HepG2 (cell line): ENCODE data around the gene PCYT2. TPM values are rescaled to one million over a fixed set of nuclear protein-coding genes. Genes with fewer than 3 reads are reported as not detected.
A peak's percentile ranks its signal among the peaks of the same experiment; 100 is the strongest.

Source experiments
- CCDC6 ChIP-seq: sonication (generic); formaldehyde crosslinking; IDR thresholded peaks from 2 replicates; pipeline ENCODE4 v1.8.1; 2022; ENCODE audit warnings: mild to moderate bottlenecking, missing genetic modification reagents, moderate library complexity
- CEBPG ChIP-seq: IDR thresholded peaks from 2 replicates; pipeline ENCODE4 v1.6.1; 2016
- HIVEP1 ChIP-seq: sonication (generic); formaldehyde crosslinking; IDR thresholded peaks from 2 replicates; pipeline ENCODE4 v1.4.0; 2020; ENCODE audit warnings: mild to moderate bottlenecking, missing genetic modification reagents
- MED1 ChIP-seq: sonication (generic); formaldehyde crosslinking; IDR thresholded peaks from 2 replicates; pipeline ENCODE4 v1.4.0; 2020; ENCODE audit warnings: missing genetic modification reagents
- NCOA2 ChIP-seq: sonication (generic); formaldehyde crosslinking; IDR thresholded peaks from 2 replicates; pipeline ENCODE4 v1.8.0; 2022; ENCODE audit warnings: inconsistent platforms
- ZFP36L1 ChIP-seq: sonication (generic); formaldehyde crosslinking; IDR thresholded peaks from 2 replicates; pipeline ENCODE4 v1.8.0; 2022; ENCODE audit warnings: mild to moderate bottlenecking, missing genetic modification reagents, moderate library complexity
- ZNF329 ChIP-seq: sonication (generic); formaldehyde crosslinking; IDR thresholded peaks from 2 replicates; pipeline ENCODE4 v1.9.0; 2021; ENCODE audit warnings: low read depth, mild to moderate bottlenecking, missing genetic modification reagents
- ZNF451 ChIP-seq: sonication (generic); formaldehyde crosslinking; IDR thresholded peaks from 2 replicates; pipeline ENCODE4 v1.5.0; 2020; ENCODE audit warnings: mild to moderate bottlenecking, missing genetic modification reagents
- ZNF563 ChIP-seq: sonication (generic); formaldehyde crosslinking; IDR thresholded peaks from 2 replicates; pipeline ENCODE4 v1.8.0; 2022; ENCODE audit warnings: mild to moderate bottlenecking, moderate library complexity, missing genetic modification reagents
- ZNF644 ChIP-seq: IDR thresholded peaks from 2 replicates; pipeline ENCODE4 v1.6.1; 2016; ENCODE audit warnings: low read depth
- polyA plus RNA-seq, 8 experiments: library from polyadenylated mRNA; depleted of rRNA in 3 of 8; stranded (reverse) in 7 of 8; unstranded in 1 of 8; fragments of >200 nt; fragmentation: Illumina TruSeq in 4 of 8; extraction: Trizol in 4 of 8; gene quantifications; 2 replicates each; pipeline versions ENCODE4 v1.2.1 to v1.2.3, GENCODE V29; 2011 to 2016; ENCODE audit warnings: low read depth in 4 of 8, missing spikeins in 1 of 8, mixed read lengths in 1 of 8; ENCODE audit not compliant: insufficient read depth in 1 of 8
- total RNA-seq, 5 experiments: library from RNA; depleted of rRNA; stranded (reverse); fragments of >200 nt; fragmentation: Illumina TruSeq; extraction: Trizol; gene quantifications; 2 replicates each; pipeline ENCODE4 v1.2.3, GENCODE V29; 2016; ENCODE audit warnings: low read depth in 1 of 5
- TF ChIP-seq, protein P1 (sequence below): IDR thresholded peaks from 2 replicates; pipeline ENCODE4 v1.6.1; 2016; ENCODE audit warnings: mild to moderate bottlenecking
- TF ChIP-seq, protein P2 (sequence below): sonication (generic); formaldehyde crosslinking; IDR thresholded peaks from 2 replicates; pipeline ENCODE4 v1.4.0; 2020; ENCODE audit warnings: missing genetic modification reagents, mild to moderate bottlenecking, borderline replicate concordance
- TF ChIP-seq, protein P3 (sequence below): sonication (generic); formaldehyde crosslinking; IDR thresholded peaks from 2 replicates; pipeline ENCODE4 v1.4.0; 2020; ENCODE audit warnings: missing genetic modification reagents
- TF ChIP-seq, protein P4 (sequence below): sonication (generic); formaldehyde crosslinking; IDR thresholded peaks from 2 replicates; pipeline ENCODE4 v1.8.0; 2022; ENCODE audit warnings: missing genetic modification reagents, mild to moderate bottlenecking, inconsistent platforms, borderline replicate concordance

The PCYT2 gene
- total and polyA plus RNA-seq, 2 of the 13 experiments (the other 11 are each of a cell fraction or from before 2014, with no cell fraction given) = 147 to 297 TPM

DNA sequence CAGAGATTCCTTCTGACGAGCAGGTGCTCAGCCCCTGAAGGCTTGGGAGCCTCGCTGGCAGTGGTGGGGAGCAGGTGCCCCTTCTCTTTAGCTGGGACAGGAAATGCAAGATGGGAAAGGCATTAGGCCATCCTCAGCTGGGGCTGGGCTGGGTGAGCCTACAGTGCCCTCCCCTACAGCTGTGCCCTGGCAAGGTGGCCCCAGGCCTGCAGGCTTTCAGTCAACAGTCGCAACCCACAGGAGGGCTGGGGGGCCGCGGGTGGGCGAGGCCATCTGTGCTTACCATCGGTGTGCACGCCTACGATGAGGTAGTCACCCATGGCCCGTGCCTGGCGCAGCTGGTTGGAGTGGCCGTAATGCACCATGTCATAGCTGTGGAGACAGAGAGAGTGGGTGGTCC is 2.0 kb downstream of the PCYT2 start (continued):
- TF ChIP-seq, protein P1, sequence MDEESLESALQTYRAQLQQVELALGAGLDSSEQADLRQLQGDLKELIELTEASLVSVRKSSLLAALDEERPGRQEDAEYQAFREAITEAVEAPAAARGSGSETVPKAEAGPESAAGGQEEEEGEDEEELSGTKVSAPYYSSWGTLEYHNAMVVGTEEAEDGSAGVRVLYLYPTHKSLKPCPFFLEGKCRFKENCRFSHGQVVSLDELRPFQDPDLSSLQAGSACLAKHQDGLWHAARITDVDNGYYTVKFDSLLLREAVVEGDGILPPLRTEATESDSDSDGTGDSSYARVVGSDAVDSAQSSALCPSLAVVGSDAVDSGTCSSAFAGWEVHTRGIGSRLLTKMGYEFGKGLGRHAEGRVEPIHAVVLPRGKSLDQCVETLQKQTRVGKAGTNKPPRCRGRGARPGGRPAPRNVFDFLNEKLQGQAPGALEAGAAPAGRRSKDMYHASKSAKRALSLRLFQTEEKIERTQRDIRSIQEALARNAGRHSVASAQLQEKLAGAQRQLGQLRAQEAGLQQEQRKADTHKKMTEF (CRISPR knock-in tag) = no peak
- no peak for TF ChIP-seq ZNF329 (CRISPR knock-in tag)
- TF ChIP-seq, protein P2, sequence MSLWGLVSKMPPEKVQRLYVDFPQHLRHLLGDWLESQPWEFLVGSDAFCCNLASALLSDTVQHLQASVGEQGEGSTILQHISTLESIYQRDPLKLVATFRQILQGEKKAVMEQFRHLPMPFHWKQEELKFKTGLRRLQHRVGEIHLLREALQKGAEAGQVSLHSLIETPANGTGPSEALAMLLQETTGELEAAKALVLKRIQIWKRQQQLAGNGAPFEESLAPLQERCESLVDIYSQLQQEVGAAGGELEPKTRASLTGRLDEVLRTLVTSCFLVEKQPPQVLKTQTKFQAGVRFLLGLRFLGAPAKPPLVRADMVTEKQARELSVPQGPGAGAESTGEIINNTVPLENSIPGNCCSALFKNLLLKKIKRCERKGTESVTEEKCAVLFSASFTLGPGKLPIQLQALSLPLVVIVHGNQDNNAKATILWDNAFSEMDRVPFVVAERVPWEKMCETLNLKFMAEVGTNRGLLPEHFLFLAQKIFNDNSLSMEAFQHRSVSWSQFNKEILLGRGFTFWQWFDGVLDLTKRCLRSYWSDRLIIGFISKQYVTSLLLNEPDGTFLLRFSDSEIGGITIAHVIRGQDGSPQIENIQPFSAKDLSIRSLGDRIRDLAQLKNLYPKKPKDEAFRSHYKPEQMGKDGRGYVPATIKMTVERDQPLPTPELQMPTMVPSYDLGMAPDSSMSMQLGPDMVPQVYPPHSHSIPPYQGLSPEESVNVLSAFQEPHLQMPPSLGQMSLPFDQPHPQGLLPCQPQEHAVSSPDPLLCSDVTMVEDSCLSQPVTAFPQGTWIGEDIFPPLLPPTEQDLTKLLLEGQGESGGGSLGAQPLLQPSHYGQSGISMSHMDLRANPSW (CRISPR knock-in tag) = no peak
- no peak for TF ChIP-seq ZNF644 (CRISPR knock-in tag)
- TF ChIP-seq, protein P3, sequence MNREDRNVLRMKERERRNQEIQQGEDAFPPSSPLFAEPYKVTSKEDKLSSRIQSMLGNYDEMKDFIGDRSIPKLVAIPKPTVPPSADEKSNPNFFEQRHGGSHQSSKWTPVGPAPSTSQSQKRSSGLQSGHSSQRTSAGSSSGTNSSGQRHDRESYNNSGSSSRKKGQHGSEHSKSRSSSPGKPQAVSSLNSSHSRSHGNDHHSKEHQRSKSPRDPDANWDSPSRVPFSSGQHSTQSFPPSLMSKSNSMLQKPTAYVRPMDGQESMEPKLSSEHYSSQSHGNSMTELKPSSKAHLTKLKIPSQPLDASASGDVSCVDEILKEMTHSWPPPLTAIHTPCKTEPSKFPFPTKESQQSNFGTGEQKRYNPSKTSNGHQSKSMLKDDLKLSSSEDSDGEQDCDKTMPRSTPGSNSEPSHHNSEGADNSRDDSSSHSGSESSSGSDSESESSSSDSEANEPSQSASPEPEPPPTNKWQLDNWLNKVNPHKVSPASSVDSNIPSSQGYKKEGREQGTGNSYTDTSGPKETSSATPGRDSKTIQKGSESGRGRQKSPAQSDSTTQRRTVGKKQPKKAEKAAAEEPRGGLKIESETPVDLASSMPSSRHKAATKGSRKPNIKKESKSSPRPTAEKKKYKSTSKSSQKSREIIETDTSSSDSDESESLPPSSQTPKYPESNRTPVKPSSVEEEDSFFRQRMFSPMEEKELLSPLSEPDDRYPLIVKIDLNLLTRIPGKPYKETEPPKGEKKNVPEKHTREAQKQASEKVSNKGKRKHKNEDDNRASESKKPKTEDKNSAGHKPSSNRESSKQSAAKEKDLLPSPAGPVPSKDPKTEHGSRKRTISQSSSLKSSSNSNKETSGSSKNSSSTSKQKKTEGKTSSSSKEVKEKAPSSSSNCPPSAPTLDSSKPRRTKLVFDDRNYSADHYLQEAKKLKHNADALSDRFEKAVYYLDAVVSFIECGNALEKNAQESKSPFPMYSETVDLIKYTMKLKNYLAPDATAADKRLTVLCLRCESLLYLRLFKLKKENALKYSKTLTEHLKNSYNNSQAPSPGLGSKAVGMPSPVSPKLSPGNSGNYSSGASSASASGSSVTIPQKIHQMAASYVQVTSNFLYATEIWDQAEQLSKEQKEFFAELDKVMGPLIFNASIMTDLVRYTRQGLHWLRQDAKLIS (CRISPR knock-in tag) = no peak
- TF ChIP-seq ZNF563 (CRISPR knock-in tag) = peak; percentile 35; the same call in 1 of the 2 replicates
- TF ChIP-seq MED1 = no peak
- no peak for TF ChIP-seq HIVEP1 (CRISPR knock-in tag)
- no peak for TF ChIP-seq NCOA2
- TF ChIP-seq CEBPG (CRISPR knock-in tag) = no peak
- TF ChIP-seq CCDC6 = no peak
- no peak for TF ChIP-seq ZFP36L1
- TF ChIP-seq, protein P4, sequence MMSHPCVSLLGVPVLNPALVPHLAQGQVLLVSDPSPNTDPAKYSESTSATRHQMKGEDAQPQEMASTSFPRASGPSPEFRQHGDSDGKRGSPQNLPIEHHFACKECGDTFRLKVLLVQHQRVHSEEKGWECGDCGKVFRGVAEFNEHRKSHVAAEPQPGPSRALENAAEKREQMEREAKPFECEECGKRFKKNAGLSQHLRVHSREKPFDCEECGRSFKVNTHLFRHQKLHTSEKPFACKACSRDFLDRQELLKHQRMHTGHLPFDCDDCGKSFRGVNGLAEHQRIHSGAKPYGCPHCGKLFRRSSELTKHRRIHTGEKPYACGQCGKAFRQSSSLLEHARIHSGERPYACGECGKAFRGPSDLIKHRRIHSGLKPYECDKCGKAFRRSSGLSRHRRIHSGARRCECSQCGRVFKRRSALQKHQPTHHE = peak; percentile 33; the same call in 1 of the 2 replicates
- TF ChIP-seq ZNF451 (CRISPR knock-in tag) = no peak
